AML-193 (cell line): ENCODE measurements around the gene GPR155.
"Not testable (repeated sequence)": the region's sequence is repeated elsewhere in the genome, so short reads cannot be mapped to it uniquely, and the experiment has no call there.

Experiments
- DNase-seq, 2 experiments: peaks; one replicate each; lab custom pipeline; 2025; lab: John Stamatoyannopoulos, UW

Gene GPR155

DNA sequence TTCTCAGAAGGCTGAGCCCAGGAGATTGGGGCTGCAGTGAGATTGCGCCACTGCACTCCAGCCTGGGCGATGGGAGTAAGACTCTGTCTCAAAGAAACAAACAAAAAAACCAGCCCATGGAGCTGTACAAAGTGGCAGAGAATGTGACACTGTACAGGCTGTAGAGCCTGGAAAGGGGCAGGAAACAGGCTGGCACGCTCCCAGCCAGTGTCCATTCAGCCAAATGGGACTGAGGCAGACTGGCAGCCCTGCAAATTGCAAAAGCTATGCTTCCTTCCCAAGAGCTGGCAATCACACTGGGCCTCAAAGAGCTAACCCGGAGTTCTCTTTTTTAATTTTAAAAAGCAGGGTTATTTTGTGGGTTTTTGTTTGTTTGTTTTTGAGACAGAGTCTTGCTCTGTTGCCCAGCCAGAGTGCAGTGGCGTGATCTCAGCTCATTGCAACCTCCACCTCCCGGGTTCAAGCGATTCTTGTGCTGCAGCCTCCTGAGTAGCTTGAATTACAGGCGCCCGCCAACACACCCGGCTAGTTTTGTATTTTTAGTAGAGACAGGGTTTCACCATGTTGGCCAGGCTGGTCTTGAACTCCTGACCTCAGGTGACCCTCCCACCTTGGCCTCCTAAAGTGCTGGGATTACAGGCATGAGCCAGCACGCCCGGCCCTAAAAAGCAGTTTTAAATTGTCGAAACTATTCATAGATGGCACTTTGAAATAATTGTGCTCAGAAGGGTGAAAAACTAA lies 48.5 kb downstream of the GPR155 start:
- DNase-seq: no peak

DNA sequence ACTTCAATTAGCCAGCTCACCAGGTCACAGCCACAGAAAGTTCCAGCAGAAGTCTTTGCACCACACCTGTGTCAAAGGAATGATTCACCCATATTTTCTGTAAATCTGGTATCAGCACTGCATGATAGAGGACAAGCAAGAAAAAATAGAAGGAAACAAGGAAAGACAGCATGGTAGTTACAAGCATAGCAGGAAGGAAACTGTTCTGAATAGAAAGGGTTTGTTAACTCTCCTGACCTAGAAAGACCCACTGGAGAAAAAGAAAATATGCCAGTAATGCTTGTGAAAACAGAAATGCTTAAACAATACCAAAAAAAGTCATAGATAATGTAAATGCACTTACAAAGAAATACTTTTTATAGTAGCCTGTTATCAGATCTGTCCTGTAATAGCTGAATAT lies 50.5 kb downstream of the GPR155 start:
- DNase-seq: no peak

DNA sequence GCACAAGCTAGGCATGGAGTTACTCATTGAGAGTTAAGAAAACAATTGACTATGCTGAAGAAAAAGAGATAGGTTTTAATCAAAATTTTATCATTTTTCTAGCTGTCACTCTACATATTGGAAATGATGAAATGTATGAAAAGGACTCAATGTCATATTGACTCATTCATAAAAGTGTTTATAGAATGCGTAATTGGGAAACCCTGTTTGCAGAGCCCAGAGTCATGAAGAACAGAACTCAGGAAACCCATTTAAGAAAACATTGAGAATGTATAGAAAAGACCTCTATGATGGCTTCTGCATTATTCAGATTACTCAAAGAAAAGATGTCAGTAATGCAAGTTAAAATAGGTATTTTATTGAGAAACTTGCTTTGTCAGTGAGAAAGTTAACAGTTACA lies 54.9 kb downstream of the GPR155 start:
- DNase-seq: no peak

DNA sequence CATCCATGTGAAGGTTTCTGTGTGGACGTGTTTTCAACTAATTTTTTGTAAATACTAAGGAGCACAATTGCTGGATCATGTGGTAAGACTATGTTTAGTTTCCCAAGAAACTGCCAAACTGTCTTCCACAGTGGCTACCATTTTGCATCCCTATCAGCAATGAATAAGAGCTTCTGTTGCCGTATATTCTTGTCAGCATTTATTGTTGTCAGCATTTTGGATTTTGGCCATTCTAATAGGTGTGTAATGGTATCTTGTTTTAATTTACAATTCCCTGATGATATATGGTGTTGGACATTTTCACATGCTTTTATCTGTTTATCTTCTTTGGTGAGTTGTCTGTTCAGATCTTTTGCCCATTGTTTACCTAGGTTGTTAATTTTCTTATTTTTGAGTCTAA lies 56.8 kb downstream of the GPR155 start:
- no peak for DNase-seq

DNA sequence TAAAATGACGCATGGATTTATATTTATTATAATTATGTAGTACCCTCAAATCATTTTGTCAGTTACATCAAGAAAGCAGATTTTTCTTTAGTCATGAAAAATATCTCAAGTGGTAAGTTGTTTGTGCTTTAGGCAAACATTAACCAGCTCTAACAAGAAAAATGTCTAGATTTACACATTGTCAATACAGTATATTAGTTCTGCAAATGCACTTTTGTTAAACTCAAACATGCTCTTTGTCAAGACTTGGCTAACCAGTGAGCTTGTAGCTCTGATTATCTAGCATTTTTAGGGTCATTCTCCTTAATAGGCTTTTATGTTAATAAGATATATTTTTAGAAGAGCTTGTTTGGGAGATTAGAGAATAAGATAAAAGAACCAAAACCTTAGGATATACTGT lies 58.6 kb downstream of the GPR155 start:
- DNase-seq: no peak

DNA sequence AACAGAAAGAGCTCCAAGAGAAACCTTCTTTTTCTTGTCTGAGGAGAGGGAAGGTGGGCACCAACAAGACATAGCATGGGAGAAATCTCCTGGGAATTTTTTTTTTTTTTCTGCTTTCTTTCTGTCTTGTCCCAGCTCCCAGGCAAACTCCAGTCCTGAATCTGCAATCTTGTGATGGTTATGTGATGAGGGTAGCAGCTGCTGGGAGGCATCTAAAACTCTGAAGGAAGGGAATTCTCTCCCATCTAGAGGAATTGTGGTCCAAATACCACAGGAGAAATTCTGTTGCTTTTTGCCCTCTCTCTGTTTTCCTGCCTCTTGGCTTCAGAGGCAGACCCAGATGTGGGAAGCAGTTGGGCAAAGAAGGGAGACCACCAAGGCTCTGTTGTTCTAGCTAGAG lies 74.6 kb downstream of the GPR155 start:
- DNase-seq: no peak

DNA sequence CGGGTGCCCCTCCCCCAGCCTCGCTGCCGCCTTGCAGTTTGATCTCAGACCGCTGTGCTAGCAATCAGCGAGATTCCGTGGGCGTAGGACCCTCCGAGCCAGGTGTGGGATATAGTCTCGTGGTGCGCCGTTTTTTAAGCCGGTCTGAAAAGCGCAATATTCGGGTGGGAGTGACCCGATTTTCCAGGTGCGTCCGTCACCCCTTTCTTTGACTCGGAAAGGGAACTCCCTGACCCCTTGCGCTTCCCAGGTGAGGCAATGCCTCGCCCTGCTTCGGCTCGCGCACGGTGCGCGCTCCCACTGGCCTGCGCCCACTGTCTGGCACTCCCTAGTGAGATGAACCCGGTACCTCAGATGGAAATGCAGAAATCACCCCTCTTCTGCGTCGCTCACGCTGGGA lies 76.8 kb downstream of the GPR155 start:
- not testable (repeated sequence) for DNase-seq

DNA sequence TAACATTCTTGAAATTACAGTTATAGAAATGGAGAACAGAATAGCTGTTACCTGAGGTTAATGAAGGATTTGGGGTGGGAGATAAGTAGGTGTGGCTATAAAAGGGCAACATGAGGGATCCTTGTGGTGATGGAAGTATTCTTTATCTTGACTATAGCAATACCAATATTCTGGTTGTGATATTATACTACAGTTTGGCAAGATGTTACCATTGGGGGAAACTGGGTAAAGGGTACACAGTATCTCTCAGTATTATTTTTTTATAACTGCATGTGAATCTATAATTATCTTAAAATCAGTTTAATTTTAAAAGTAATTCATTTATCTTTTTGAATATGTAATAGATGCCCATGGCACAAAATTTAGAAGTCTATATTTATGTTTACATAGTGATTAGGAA lies 83.2 kb downstream of the GPR155 start:
- DNase-seq: no peak

DNA sequence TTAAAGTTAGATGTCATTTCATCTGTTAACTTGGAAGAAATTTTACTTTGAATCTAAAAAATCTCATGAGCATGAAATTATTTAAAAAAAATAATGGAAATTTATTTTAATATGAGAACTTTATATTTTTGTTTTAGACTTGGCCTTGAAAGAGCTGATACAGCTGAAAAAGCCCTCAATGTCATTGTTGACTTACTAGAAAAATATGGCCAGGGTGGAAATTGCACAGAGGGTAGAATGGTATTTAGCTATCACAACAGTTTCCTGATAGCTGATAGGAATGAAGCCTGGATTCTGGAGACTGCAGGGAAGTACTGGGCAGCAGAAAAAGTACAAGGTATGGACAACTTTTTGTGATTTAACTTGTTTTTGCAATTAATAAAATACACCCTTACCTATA lies 86.0 kb downstream of the GPR155 start:
- DNase-seq: no peak

DNA sequence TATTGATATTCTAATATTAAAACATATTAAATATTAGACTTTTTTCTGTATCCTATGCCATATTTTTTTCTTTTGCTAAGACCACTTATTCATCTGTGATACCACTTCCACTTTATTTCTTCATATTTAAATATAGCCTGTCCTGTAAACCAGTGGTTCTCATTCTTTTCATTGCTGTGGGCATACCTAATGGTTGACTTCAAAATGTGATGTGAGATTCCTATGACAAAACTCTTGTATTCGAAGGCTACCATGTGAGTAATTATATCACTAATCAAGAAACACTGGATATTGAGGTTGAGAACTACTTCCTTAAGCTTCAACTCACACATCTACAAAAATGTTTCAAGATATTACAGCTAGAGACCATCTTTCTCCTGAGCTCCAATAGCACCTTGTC lies 87.7 kb downstream of the GPR155 start:
- no peak for DNase-seq

DNA sequence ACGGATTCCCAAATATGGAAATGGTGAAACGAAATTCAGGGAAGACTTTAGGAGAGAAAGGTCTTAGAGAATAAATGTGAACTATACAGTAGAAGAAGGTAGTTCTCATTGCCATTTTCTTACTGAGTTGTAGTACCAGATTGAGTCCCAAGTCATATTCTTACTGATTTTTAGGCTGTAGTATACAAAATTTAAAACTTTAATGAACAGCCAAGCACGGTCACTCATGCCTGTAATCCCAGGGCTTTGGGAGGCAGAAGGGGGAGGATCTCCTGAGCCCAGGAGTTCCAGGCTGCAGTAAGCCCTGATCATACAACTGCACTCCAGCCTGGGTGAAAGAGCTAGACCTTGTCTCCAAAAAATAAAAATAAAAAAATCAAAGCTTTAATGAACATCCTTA lies 89.1 kb downstream of the GPR155 start:
- DNase-seq: no peak

DNA sequence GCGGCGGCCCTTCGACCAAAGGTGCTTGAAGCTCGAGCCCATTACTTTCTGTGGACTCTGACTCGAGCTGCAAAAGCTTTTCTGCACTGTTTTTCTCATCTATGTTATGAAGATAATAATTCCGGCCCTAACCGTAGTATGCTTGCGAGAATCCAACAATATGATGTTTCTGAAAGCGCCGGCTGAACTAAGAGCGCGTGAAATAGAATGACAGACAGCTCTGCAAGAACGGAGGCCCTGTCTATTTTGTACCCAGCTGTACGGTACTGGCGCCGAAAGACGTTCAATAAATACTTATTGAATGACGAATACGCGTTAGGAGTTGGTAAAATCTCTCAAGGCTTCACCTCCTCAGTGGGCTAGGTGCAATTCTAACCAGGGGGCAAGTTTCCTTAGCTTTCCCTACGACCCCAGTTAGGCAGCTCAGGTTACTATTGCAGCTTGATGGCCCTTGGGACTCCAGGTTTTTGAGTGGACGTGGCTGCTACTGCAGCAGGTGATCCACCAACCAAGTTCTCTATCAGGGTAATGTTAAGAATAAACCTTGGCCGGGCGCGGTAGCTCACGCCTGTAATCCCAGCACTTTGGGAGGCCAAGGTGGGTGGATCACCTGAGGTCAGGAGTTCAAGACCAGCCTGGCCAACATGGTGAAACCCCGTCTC lies 90.7 kb downstream of the GPR155 start:
- DNase-seq: no peak

DNA sequence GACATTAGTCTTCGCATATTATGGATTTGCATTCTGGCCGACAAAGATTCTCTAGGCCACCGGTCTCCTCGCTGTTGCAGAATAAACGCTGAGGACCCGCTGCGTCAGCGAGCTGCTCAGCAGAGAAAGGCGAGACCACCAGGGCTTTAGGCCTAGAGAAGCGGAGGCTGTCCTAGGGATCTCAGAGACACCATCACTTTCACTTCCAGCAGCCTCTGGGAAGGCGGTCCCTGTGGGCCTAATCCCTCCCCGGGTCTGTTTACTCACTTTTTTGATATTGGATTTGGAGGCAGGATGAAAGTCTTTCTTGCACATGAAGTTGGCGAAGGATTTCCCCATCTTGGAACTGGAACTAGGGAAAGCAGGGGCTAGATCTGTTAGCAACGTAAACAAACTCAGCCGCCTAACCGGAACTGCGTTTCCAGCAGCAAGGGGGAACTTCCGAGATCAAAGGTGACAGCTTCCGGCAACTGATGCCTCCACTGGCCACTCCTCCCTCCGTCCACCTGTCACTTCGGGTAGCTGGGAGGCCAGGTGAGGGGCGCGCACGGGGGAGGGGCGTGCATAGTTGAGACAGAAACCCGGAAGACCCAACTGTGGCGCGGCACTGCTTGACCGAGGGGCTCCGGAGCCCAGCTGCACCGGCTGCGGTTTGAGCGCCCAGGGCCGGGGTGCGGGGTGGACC lies 91.4 kb downstream of the GPR155 start, which contains the start of gene SCRN3:
SCRN3 (plus strand) TSS at position 447 of the 685 bp plus-strand sequence. CDS start 2,554 bp downstream, outside the sequence.
- peak; percentile 61 to 63 for DNase-seq

DNA sequence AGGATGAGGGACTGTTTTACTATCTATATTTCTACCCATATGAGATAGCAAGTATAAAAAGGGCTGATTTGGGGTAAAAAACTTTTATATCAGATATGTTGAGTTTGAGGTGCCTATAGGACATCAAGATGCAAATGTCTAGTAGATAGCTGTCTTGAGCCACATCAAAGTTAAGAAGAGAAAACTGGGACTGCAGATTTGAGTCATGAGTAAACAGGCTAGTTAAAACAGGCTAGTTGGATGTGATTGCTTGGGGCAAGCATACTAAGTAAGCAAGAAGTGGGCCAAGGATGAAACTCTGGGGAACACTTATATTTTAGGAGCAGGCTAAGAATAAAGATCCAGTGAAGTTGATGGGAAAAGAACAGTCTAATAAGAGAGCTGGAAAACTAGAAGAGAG lies 94.1 kb downstream of the GPR155 start:
- DNase-seq: no peak

DNA sequence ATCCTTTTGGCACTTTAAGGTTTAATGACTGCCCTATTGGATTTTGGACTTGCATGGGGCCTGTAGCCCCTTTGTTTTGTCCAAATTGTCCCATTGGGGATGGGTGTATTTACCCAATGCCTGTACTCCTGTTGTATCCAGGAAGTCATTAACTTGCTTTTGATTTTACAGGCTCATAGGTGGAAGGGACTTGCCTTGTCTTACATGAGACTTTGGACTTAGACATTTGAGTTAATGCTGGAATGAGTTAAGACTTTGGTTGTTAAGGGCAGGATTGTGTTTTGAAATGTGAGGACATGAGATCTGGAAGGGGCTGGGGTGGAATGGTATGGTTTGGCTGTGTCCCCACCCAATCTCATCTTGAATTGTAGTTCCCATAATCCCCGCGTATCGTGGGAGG lies 96.5 kb downstream of the GPR155 start:
- not testable (repeated sequence) for DNase-seq

DNA sequence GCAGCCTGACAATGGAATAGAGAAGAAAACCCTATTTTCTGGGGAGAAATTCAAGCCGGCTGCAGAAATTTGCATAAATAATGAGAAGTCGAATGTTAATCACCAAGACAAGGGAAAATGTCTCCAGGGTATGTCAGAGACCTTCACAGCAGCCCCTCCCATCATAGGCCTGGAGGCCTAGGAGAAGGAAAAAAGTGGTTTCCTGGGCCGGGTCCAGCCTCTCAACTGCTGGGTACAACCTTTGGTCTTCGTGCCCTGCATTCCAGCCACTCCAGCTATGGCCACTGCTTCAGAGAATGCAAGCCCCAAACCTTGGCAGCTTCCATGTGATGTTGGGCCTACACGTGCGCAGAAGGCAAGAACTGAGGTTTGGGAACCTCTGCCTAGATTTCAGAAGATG lies 97.3 kb downstream of the GPR155 start:
- no peak for DNase-seq

DNA sequence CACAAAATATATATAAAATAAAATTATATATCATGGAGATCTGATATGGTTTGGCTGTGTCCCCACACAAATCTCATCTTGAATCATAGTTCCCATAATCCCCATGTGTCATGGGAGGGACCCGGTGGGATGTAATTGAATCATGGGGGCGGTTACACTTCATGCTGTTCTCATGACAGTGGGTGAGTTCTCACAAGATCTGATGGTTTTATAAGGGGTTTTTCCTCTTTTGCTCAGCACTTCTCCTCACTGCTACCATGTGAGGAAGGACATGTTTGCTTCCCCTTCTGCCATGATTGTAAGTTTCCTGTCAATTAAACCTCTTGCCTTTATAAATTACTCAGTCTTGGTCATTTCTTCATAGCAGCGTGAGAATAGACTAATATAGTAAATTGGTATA lies 98.1 kb downstream of the GPR155 start:
- DNase-seq: not testable (repeated sequence)

DNA sequence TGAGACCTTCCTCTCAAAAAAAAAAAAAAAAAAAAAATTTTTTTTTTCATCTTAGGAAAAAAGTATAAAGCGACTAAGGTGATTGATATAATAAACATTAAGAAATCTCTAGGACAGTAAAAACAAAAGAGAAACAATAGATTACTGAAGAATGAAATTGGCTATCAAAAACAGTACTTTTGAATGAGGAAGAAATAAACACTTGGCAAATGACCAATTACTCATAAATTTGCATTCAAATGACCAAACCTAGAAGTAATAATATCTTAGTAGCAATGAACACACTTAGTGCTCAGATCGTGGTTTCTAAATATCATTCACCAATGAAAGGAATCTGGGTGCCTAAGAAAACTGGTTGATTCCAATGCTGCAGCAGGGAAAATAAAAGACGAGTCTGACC lies 101.6 kb downstream of the GPR155 start:
- DNase-seq: no peak

DNA sequence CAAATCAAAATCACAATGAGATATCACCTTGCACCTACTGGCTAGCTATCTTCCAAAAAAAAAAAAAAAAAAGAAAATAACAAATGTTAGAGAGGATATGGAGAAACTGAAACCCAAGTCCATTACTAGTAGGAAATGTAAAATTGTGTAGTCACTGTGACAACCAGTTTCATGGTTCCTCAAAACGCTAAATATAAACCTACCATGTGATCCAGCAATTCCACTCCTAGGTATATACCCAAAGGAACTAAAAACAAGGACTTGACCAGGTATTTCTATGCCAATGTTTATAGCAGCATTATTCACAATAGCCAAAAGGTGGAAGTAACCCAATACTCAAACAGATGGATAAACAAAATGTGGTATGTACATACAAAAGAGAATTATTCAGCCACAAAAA lies 103.0 kb downstream of the GPR155 start:
- peak; percentile 17 to 30 for DNase-seq
